SW480 (cell line): ENCODE results near the gene HDDC3.
A peak's percentile ranks its signal among the peaks of the same experiment; 100 is the strongest.
"Not testable (repeated sequence)": the region's sequence is repeated elsewhere in the genome, so short reads cannot be mapped to it uniquely, and the experiment has no call there.

ENCODE experiments used
- DNase-seq: peaks from one replicate; pipeline ENCODE4 v3.0.0-alpha.2; 2016; ENCODE audit warnings: low spot score

The HDDC3 gene

GRCh38 chr15:90930861-90931574, 1.3 kb downstream of the HDDC3 start:
- DNase-seq, result peak; percentile 11

GRCh38 chr15:90929246-90930019, 2.9 kb downstream of the HDDC3 start:
- DNase-seq, result no peak

GRCh38 chr15:90928106-90928505, 4.2 kb downstream of the HDDC3 start:
- DNase-seq, result not testable (repeated sequence)

GRCh38 chr15:90926766-90927165, 5.6 kb downstream of the HDDC3 start:
- DNase-seq, result not testable (repeated sequence)

- DNase-seq, result no peak
These were observed 8.0 kb downstream of the HDDC3 start for GRCh38 chr15:90924375-90924774.

- not testable (repeated sequence) for DNase-seq
These were observed 9.5 kb downstream of the HDDC3 start for GRCh38 chr15:90922712-90923322.

- DNase-seq, result no peak
These were observed 10.5 kb downstream of the HDDC3 start for GRCh38 chr15:90921887-90922286.

GRCh38 chr15:90918835-90919234, 13.5 kb downstream of the HDDC3 start:
- DNase-seq, result no peak

- DNase-seq, result no peak
These were observed 14.1 kb downstream of the HDDC3 start for GRCh38 chr15:90918034-90918788.

- DNase-seq, result no peak
These were observed 14.8 kb downstream of the HDDC3 start for GRCh38 chr15:90917569-90917968.

GRCh38 chr15:90916461-90916860, 15.9 kb downstream of the HDDC3 start:
- DNase-seq, result no peak

- DNase-seq, result no peak
These were observed 16.4 kb downstream of the HDDC3 start for GRCh38 chr15:90915808-90916440.

- DNase-seq, result no peak
These were observed 17.0 kb downstream of the HDDC3 start for GRCh38 chr15:90915216-90915807.

GRCh38 chr15:90914305-90915080, 17.9 kb downstream of the HDDC3 start:
- DNase-seq, result no peak

GRCh38 chr15:90913398-90913944, 18.9 kb downstream of the HDDC3 start:
- no peak for DNase-seq

- DNase-seq, result no peak
These were observed 19.6 kb downstream of the HDDC3 start for GRCh38 chr15:90912770-90913075.

GRCh38 chr15:90911906-90912769, 20.2 kb downstream of the HDDC3 start:
- no peak for DNase-seq

GRCh38 chr15:90911302-90911623, 21.1 kb downstream of the HDDC3 start:
- no peak for DNase-seq

- DNase-seq, result no peak
These were observed 21.7 kb downstream of the HDDC3 start for GRCh38 chr15:90910441-90911301.
